AG09319 (cell line): ENCODE measurements around the gene HSD17B8.

Experiments used
- DNase-seq: peaks from one replicate; pipeline ENCODE4 v3.0.0-alpha.2; 2010; ENCODE audit warnings: low read depth; ENCODE audit errors: extremely low read depth
- CTCF ChIP-seq: IDR thresholded peaks from 2 replicates; pipeline ENCODE4 v1.5.1; 2011; ENCODE audit warnings: low read depth, mild to moderate bottlenecking, inconsistent platforms, low read length, moderate library complexity

HSD17B8 gene

GRCh38 chr6:33248932-33249731, 44.7 kb downstream of the HSD17B8 start:
- peak; percentile 98 for DNase-seq
- peak; percentile 13 for TF ChIP-seq CTCF

GRCh38 chr6:33249732-33250630, 45.5 kb downstream of the HSD17B8 start:
- peak; percentile 39 for DNase-seq

GRCh38 chr6:33250731-33251130, 46.3 kb downstream of the HSD17B8 start:
- no peak for DNase-seq
- no peak for TF ChIP-seq CTCF

More at GRCh38 chr6:33249732-33250630, 45.5 kb downstream of the HSD17B8 start:
- TF ChIP-seq CTCF: no peak

DNA sequence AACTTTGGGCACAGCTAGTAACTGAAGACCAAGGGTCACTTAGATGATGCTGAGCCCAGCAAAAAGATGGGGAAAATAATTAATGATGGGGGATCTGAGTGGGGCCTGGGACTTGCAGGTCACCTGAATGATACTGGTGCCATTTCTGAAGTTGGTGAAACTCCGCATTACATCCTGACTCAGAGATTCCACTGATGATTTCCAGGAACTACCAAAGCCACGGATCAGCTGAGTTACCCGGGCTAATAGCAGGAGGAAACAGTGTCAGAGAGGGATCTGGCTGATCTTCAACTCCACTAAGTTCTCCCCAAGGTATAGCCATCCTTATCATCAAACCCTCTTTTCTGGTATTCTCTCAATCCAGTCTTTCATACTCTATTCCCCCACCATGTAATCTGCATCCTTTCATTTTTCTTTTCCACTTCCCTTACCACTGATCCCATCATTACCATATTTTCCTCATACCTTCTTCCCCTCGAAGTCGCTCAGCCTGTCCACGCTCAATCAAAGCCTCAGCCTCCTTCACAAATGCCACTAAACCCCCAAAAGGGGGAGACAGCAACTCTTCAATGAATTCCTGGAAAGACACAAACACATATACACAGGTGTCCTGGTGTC, 47.0 kb downstream of the HSD17B8 start:
- DNase-seq: no peak
- no peak for TF ChIP-seq CTCF

DNA sequence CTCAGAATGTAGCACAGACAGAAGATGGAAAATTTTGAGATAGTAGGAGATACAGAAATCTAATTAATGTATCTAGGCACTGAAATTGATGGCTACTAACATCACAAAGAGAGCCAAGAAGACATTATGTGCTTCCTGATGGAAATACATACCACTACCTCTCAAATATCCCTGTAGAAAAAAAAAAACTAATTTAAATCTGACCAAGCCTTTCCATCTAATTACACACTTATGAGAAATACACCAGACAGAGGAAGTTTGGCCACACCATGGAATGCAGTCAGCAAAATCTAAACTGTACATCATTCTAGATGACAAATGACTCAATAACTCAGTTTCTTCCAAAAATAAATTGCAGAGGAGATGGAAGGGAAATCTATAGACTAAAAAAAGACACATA, 48.3 kb downstream of the HSD17B8 start:
- no peak for TF ChIP-seq CTCF
- DNase-seq: no peak

GRCh38 chr6:33254591-33254990, 50.1 kb downstream of the HSD17B8 start:
- no peak for DNase-seq
- no peak for TF ChIP-seq CTCF
